Trophoblast cell (in vitro differentiated cells and primary cell): ENCODE results near the gene CLCN2.

Experiments
- DNase-seq, 2 donors: peaks; one replicate each; pipeline ENCODE4 v3.0.0-alpha.2; 2016
- H2AFZ ChIP-seq: 2 replicates; pipeline ENCODE4 v1.6.1; 2013; ENCODE audit warnings: low read length, moderate library complexity, mild to moderate bottlenecking; ENCODE audit not compliant: insufficient read depth, poor library complexity
- H2AK5ac ChIP-seq: 2 replicates; pipeline ENCODE4 v1.6.1; 2013; ENCODE audit warnings: mild to moderate bottlenecking, low read length
- H2BK120ac ChIP-seq: 2 replicates; pipeline ENCODE4 v1.6.1; 2013; ENCODE audit warnings: low read length, mild to moderate bottlenecking, moderate library complexity; ENCODE audit not compliant: insufficient read depth, poor library complexity
- H2BK12ac ChIP-seq: 2 replicates; pipeline ENCODE4 v1.6.1; 2013; ENCODE audit warnings: mild to moderate bottlenecking, low read length, moderate library complexity
- H2BK5ac ChIP-seq: 2 replicates; pipeline ENCODE4 v1.6.1; 2013; ENCODE audit warnings: low read length, low read depth, moderate library complexity, mild to moderate bottlenecking; ENCODE audit not compliant: poor library complexity
- H3K14ac ChIP-seq: 2 replicates; pipeline ENCODE4 v1.6.1; 2013; ENCODE audit warnings: mild to moderate bottlenecking, low read length
- H3K18ac ChIP-seq: 2 replicates; pipeline ENCODE4 v1.6.1; 2013; ENCODE audit warnings: mild to moderate bottlenecking, low read length
- H3K23ac ChIP-seq: 2 replicates; pipeline ENCODE4 v1.6.1; 2013; ENCODE audit warnings: low read length
- H3K27ac ChIP-seq: 2 replicates; pipeline ENCODE4 v1.5.1; 2013; ENCODE audit warnings: low read depth, mild to moderate bottlenecking, inconsistent platforms, low read length, moderate library complexity
- H3K27me3 ChIP-seq: 2 replicates; pipeline ENCODE4 v1.6.1; 2013; ENCODE audit warnings: inconsistent platforms, mild to moderate bottlenecking, low read length, moderate library complexity; ENCODE audit not compliant: insufficient read depth
- H3K36me3 ChIP-seq, 2 experiments: 1 replicate in 1 of 2; 2 replicates in 1 of 2; pipeline ENCODE4 v1.6.1; 2013; ENCODE audit warnings: low read length in 2 of 2, mild to moderate bottlenecking in 2 of 2, moderate library complexity in 1 of 2; ENCODE audit not compliant: insufficient read depth in 2 of 2, control insufficient read depth in 1 of 2
- H3K4ac ChIP-seq: 2 replicates; pipeline ENCODE4 v1.6.1; 2013; ENCODE audit warnings: low read depth, mild to moderate bottlenecking, low read length, moderate library complexity
- H3K4me1 ChIP-seq, 2 experiments: 1 replicate in 1 of 2; 2 replicates in 1 of 2; pipeline ENCODE4 v1.6.1; 2013; ENCODE audit warnings: low read length in 2 of 2, mild to moderate bottlenecking in 2 of 2, moderate library complexity in 1 of 2; ENCODE audit not compliant: insufficient read depth in 2 of 2, control insufficient read depth in 1 of 2
- H3K4me2 ChIP-seq: 2 replicates; pipeline ENCODE4 v1.6.1; 2013; ENCODE audit warnings: inconsistent platforms, mild to moderate bottlenecking, low read length, moderate library complexity
- H3K4me3 ChIP-seq: 2 replicates; pipeline ENCODE4 v1.5.1; 2013; ENCODE audit warnings: mild to moderate bottlenecking, low read depth, low read length, inconsistent platforms
- H3K79me1 ChIP-seq: one replicate; pipeline ENCODE4 v1.6.1; 2013; ENCODE audit warnings: low read length
- H3K79me2 ChIP-seq: 2 replicates; pipeline ENCODE4 v1.6.1; 2013; ENCODE audit warnings: low read length, mild to moderate bottlenecking; ENCODE audit not compliant: control insufficient read depth, insufficient read depth, poor library complexity
- H3K9ac ChIP-seq: 2 replicates; pipeline ENCODE4 v1.6.1; 2013; ENCODE audit warnings: mild to moderate bottlenecking, low read length
- H3K9me3 ChIP-seq: 2 replicates; pipeline ENCODE4 v1.6.1; 2013; ENCODE audit warnings: low read depth, mild to moderate bottlenecking, control low read depth, inconsistent platforms, low read length; ENCODE audit not compliant: insufficient read depth
- H4K12ac ChIP-seq: 2 replicates; pipeline ENCODE4 v1.6.1; 2013; ENCODE audit warnings: low read depth, mild to moderate bottlenecking, low read length, moderate library complexity
- H4K8ac ChIP-seq: 2 replicates; pipeline ENCODE4 v1.6.1; 2013; ENCODE audit warnings: low read depth, mild to moderate bottlenecking, low read length, moderate library complexity
- H4K91ac ChIP-seq: one replicate; pipeline ENCODE4 v1.6.1; 2013; ENCODE audit warnings: low read depth, mild to moderate bottlenecking, low read length, moderate library complexity
- WGBS: extraction: QIAGEN DNeasy Blood & Tissue Kit; methylation state at CpG from one replicate; pipeline ENCODE4 v1.1.7; 2013; ENCODE audit warnings: missing lambda C conversion rate; ENCODE audit not compliant: insufficient read length, insufficient coverage; ENCODE audit errors: extremely low coverage; 5-methylcytosine and 5-hydroxymethylcytosine counted together

Gene CLCN2

GRCh38 chr3:184386047-184386806 lies 24.8 kb upstream of the CLCN2 start:
- Histone ChIP-seq H3K27me3 (peaks cover 8% of the 10 kb centered on the region), H3K9me3 (peaks cover 4% of the 10 kb centered on the region), H2AFZ (no peak overlapping the region), H3K27ac (no peak overlapping the region), H3K18ac (no peak overlapping the region), H3K23ac (no peak overlapping the region), H3K79me2 (no peaks in the 10 kb centered on the region), H3K79me1 (no peaks in the 10 kb centered on the region), H3K4me1 (peaks cover 1 to 4% of the 10 kb centered on the region in 2 experiments), H2BK120ac (no peak overlapping the region), H4K91ac (no peak overlapping the region), H3K4ac (no peak overlapping the region), H4K8ac (no peak overlapping the region), H3K14ac (no peak overlapping the region), H3K9ac (no peak overlapping the region), H4K12ac (no peak overlapping the region), H3K36me3 (peaks cover 3 to 4% of the 10 kb centered on the region in 2 experiments), H2AK5ac (no peak overlapping the region), H2BK12ac (no peak overlapping the region), H2BK5ac (no peak overlapping the region), H3K4me3 (no peak overlapping the region), H3K4me2 (no peak overlapping the region)
- WGBS, result no CpG with 5 or more reads among the region's 37 CpGs
- no peak for DNase-seq

GRCh38 chr3:184384856-184385422 lies 23.5 kb upstream of the CLCN2 start:
- no CpG with 5 or more reads among the region's 8 CpGs for WGBS

GRCh38 chr3:184384342-184384741 lies 22.9 kb upstream of the CLCN2 start:
- no peak overlapping the region for H4K91ac ChIP-seq
- H3K4ac ChIP-seq, result no peak overlapping the region
- peaks cover 19% of the 10 kb centered on the region for H3K27me3 ChIP-seq
- peaks cover 3 to 4% of the 10 kb centered on the region in 2 experiments for H3K36me3 ChIP-seq
- H2AK5ac ChIP-seq, result no peak overlapping the region
- no peak overlapping the region for H3K14ac ChIP-seq
- peaks cover 2% of the 10 kb centered on the region for H3K79me1 ChIP-seq
- H3K27ac ChIP-seq, result no peak overlapping the region
- no peak overlapping the region for H4K8ac ChIP-seq
- no peak overlapping the region for H3K9ac ChIP-seq
- H2BK5ac ChIP-seq, result no peak overlapping the region
- no peak overlapping the region for H3K23ac ChIP-seq
- no peak overlapping the region for H4K12ac ChIP-seq
- H3K9me3 ChIP-seq, result peaks cover 4% of the 10 kb centered on the region
- H2BK12ac ChIP-seq, result no peak overlapping the region
- DNase-seq, result no peak
- peaks cover 11 to 14% of the 10 kb centered on the region in 2 experiments for H3K4me1 ChIP-seq
- H3K4me3 ChIP-seq, result no peak overlapping the region
- no CpG with 5 or more reads among the region's 9 CpGs for WGBS
- H3K4me2 ChIP-seq, result no peak overlapping the region
- no peak overlapping the region for H3K18ac ChIP-seq
- H3K79me2 ChIP-seq, result peaks cover 1% of the 10 kb centered on the region
- no peak overlapping the region for H2AFZ ChIP-seq
- no peak overlapping the region for H2BK120ac ChIP-seq

More at GRCh38 chr3:184384856-184385422, 23.5 kb upstream of the CLCN2 start:
- H3K27ac ChIP-seq, result no peak overlapping the region
- no peak overlapping the region for H3K23ac ChIP-seq
- no peak overlapping the region for H2BK5ac ChIP-seq
- peaks cover 4% of the 10 kb centered on the region for H3K9me3 ChIP-seq
- H4K12ac ChIP-seq, result no peak overlapping the region
- H3K14ac ChIP-seq, result no peak overlapping the region
- H3K9ac ChIP-seq, result no peak overlapping the region
- no peak overlapping the region for H3K4me2 ChIP-seq
- peaks cover 1% of the 10 kb centered on the region for H3K79me2 ChIP-seq
- no peak overlapping the region for H2BK120ac ChIP-seq
- H3K18ac ChIP-seq, result no peak overlapping the region
- no peaks in the 10 kb centered on the region for H3K79me1 ChIP-seq
- H2AK5ac ChIP-seq, result no peak overlapping the region
- no peak overlapping the region for H3K4me3 ChIP-seq
- peaks cover 9 to 12% of the 10 kb centered on the region in 2 experiments for H3K4me1 ChIP-seq
- no peak overlapping the region for H2BK12ac ChIP-seq
- H3K27me3 ChIP-seq, result peaks cover 19% of the 10 kb centered on the region
- H4K8ac ChIP-seq, result no peak overlapping the region
- no peak overlapping the region for H3K4ac ChIP-seq
- H2AFZ ChIP-seq, result no peak overlapping the region
- H4K91ac ChIP-seq, result no peak overlapping the region
- DNase-seq, result no peak
- peaks cover 3 to 4% of the 10 kb centered on the region in 2 experiments for H3K36me3 ChIP-seq

- Histone ChIP-seq H3K18ac (no peak overlapping the region), H2AFZ (no peak overlapping the region), H2BK5ac (no peak overlapping the region), H4K12ac (no peak overlapping the region), H3K27me3 (peaks cover 19% of the 10 kb centered on the region), H3K27ac (no peak overlapping the region), H3K9ac (no peak overlapping the region), H4K91ac (no peak overlapping the region), H3K4me2 (no peak overlapping the region), H3K4ac (no peak overlapping the region), H2BK120ac (no peak overlapping the region), H3K9me3 (peaks cover 2% of the 10 kb centered on the region), H2AK5ac (no peak overlapping the region), H3K79me2 (peaks cover 1% of the 10 kb centered on the region), H3K23ac (no peak overlapping the region), H3K36me3 (peaks cover 1 to 3% of the 10 kb centered on the region in 2 experiments), H3K4me1 (peaks cover 22 to 23% of the 10 kb centered on the region in 2 experiments), H2BK12ac (no peak overlapping the region), H3K79me1 (peaks cover 6% of the 10 kb centered on the region), H3K14ac (no peak overlapping the region), H3K4me3 (no peak overlapping the region), H4K8ac (no peak overlapping the region)
- WGBS, result no CpG with 5 or more reads among the region's 15 CpGs
- no peak for DNase-seq
Observed at GRCh38 chr3:184383033-184383740, 21.8 kb upstream of the CLCN2 start.
